Endothelial cell of umbilical vein (primary cell): ENCODE measurements around the gene RAD51B. TPM values are rescaled to one million over a fixed set of nuclear protein-coding genes. Genes with fewer than 3 reads are reported as not detected.
A peak's percentile ranks its signal among the peaks of the same experiment; 100 is the strongest.

Experiments
- BruUV-seq: library from RNA; stranded (reverse); fragments of 400-500 nt; replicated peaks from 2 replicates; lab custom pipeline; 2021; lab: Mats Ljungman, UMichigan
- CTCF ChIA-PET: fragments of 300-600, 350-600 bp; sonication (Branson Sonifier 250); formaldehyde crosslinking; loops from one replicate; lab custom pipeline; 2021; ENCODE audit warnings: antibody characterized with exemption, inconsistent platforms; lab: Charles Lee
- POLR2A ChIA-PET: fragments of 300-600, 350-600 bp; sonication (Branson Sonifier 250); formaldehyde crosslinking; loops from one replicate; lab custom pipeline; 2021; ENCODE audit warnings: antibody characterized with exemption, inconsistent platforms; lab: Charles Lee
- DNase-seq: peaks from one replicate; pipeline ENCODE4 v3.0.0-alpha.2; 2011; ENCODE audit warnings: low read depth, low spot score
- FAIRE-seq: peaks from 2 replicates; lab custom pipeline; 2011; peaks lifted over from hg19 to GRCh38; lab: Jason Lieb, UNC
- H2AFZ ChIP-seq: 2 replicates; pipeline ENCODE4 v1.6.0; 2012; ENCODE audit warnings: low read depth, low read length, control low read depth, inconsistent platforms
- H3K27ac ChIP-seq: 2 replicates; pipeline ENCODE4 v1.5.1; 2011; ENCODE audit warnings: low read depth, mild to moderate bottlenecking, control low read depth, low read length, moderate library complexity; ENCODE audit not compliant: insufficient read depth
- H3K27me3 ChIP-seq, 2 experiments: 2 replicates each; pipeline versions ENCODE4 v1.6.0 to v1.6.1; 2011; ENCODE audit warnings: low read length in 2 of 2, mixed read lengths in 1 of 2; ENCODE audit not compliant: control insufficient read depth in 2 of 2, insufficient read depth in 2 of 2
- H3K36me3 ChIP-seq, 2 experiments: 2 replicates in 1 of 2; 3 replicates in 1 of 2; pipeline ENCODE4 v1.5.1; 2011; ENCODE audit warnings: low read length in 2 of 2, mild to moderate bottlenecking in 1 of 2, moderate library complexity in 1 of 2; ENCODE audit not compliant: control insufficient read depth in 2 of 2, insufficient read depth in 2 of 2; ENCODE audit errors: extremely low read depth in 1 of 2
- H3K4me1 ChIP-seq: 3 replicates; pipeline ENCODE4 v1.5.1; 2011; ENCODE audit warnings: mild to moderate bottlenecking, low read length; ENCODE audit not compliant: control insufficient read depth, insufficient read depth; ENCODE audit errors: extremely low read depth
- H3K4me2 ChIP-seq: 2 replicates; pipeline ENCODE4 v1.6.1; 2011; ENCODE audit warnings: low read length, control low read depth, mixed read lengths; ENCODE audit not compliant: insufficient read depth
- H3K4me3 ChIP-seq, 3 experiments: fragments of 200-600 bp in 1 of 3; sonication (generic), shearing (Covaris generic) in 1 of 3; replicated peaks in 1 of 3; 2 replicates each; pipeline ENCODE4 v1.5.1; 2011 to 2016; ENCODE audit warnings: control low read depth in 3 of 3, low read length in 3 of 3, mild to moderate bottlenecking in 2 of 3, inconsistent platforms in 1 of 3, low read depth in 1 of 3, moderate library complexity in 1 of 3; ENCODE audit not compliant: insufficient read depth in 1 of 3
- H3K79me2 ChIP-seq: 2 replicates; pipeline ENCODE4 v1.6.0; 2012; ENCODE audit warnings: low read length, inconsistent platforms; ENCODE audit not compliant: control insufficient read depth, insufficient read depth
- H3K9ac ChIP-seq: replicated peaks from 2 replicates; pipeline ENCODE3; 2011; ENCODE audit warnings: low read length, control low read depth; ENCODE audit not compliant: insufficient read depth; ENCODE audit errors: extremely low read depth
- H3K9me1 ChIP-seq: replicated peaks from 3 replicates; pipeline ENCODE4 v1.6.0; 2011; ENCODE audit warnings: mild to moderate bottlenecking, low read length; ENCODE audit not compliant: control insufficient read depth, insufficient read depth; ENCODE audit errors: extremely low read depth
- H3K9me3 ChIP-seq: replicated peaks from 2 replicates; pipeline ENCODE4 v1.5.1; 2012; ENCODE audit warnings: low read length, inconsistent platforms; ENCODE audit not compliant: control insufficient read depth, insufficient read depth
- H4K20me1 ChIP-seq: replicated peaks from 2 replicates; pipeline ENCODE3; 2011; ENCODE audit warnings: mild to moderate bottlenecking, low read length; ENCODE audit not compliant: control insufficient read depth, insufficient read depth; ENCODE audit errors: extremely low read depth
- EZH2 ChIP-seq: IDR thresholded peaks from 2 replicates; pipeline ENCODE4 v1.6.1; 2012; ENCODE audit warnings: borderline replicate concordance, low read depth, mild to moderate bottlenecking, moderate library complexity, low read length, inconsistent platforms; ENCODE audit not compliant: severe bottlenecking
- FOS ChIP-seq: IDR thresholded peaks from 2 replicates; pipeline ENCODE4 v1.6.1; 2011; ENCODE audit warnings: mild to moderate bottlenecking, low read length, moderate library complexity, borderline replicate concordance; ENCODE audit not compliant: insufficient read depth
- GATA2 ChIP-seq: IDR thresholded peaks from 2 replicates; pipeline ENCODE4 v1.7.0; 2011; ENCODE audit warnings: low read depth, mild to moderate bottlenecking, moderate library complexity, mixed read lengths, low read length; ENCODE audit not compliant: insufficient read length, insufficient read depth
- JUN ChIP-seq: IDR thresholded peaks from 2 replicates; pipeline ENCODE4 v1.6.1; 2011; ENCODE audit warnings: borderline replicate concordance, low read depth; ENCODE audit not compliant: insufficient read length, insufficient read depth
- MYC ChIP-seq: IDR thresholded peaks from one replicate; pipeline ENCODE4 v1.6.1; 2011; ENCODE audit warnings: mild to moderate bottlenecking, low read depth, low read length
- POLR2A ChIP-seq: IDR thresholded peaks from 2 replicates; pipeline ENCODE4 v1.6.1; 2012; ENCODE audit warnings: low read depth, mild to moderate bottlenecking, control low read depth, low read length
- POLR2AphosphoS5 ChIP-seq: IDR thresholded peaks from 2 replicates; pipeline ENCODE4 v1.6.1; 2012; ENCODE audit warnings: low read depth, mild to moderate bottlenecking, control low read depth, low read length, moderate library complexity; ENCODE audit not compliant: insufficient read depth
- dilution Hi-C: fragments of 300-500 bp; cut with MboI; formaldehyde crosslinking; loops from one replicate; pipeline ENCODE4 v1.15.0; 2019; ENCODE audit warnings: low sequenced_read_pairs; ENCODE audit not compliant: extremely low pct_ligation_motif_present
- intact Hi-C: fragments of 100-400 bp; cut with micrococcal nuclease; formaldehyde crosslinking; loops from one replicate; pipeline ENCODE4 v1.10.0; 2022
- polyA plus RNA-seq, 4 experiments: library from polyadenylated mRNA; depleted of rRNA in 3 of 4; stranded (reverse) in 3 of 4; unstranded in 1 of 4; fragments of >200 nt; gene quantifications; 2 replicates each; pipeline versions ENCODE4 v1.2.1 to v1.2.3, GENCODE V29; 2011 to 2012; ENCODE audit warnings: missing spikeins in 1 of 4
- total RNA-seq: library from RNA; stranded (reverse); gene quantifications from 2 replicates; pipeline ENCODE4 v1.2.3, GENCODE V29; 2021
- TF ChIP-seq, protein P1 (sequence below), 2 donors: IDR thresholded peaks; 1 replicate in 1 of 2; 2 replicates in 1 of 2; pipeline ENCODE4 v1.5.1; 2011; ENCODE audit warnings: low read length in 2 of 2, mild to moderate bottlenecking in 2 of 2, moderate library complexity in 2 of 2, control low read depth in 1 of 2, inconsistent platforms in 1 of 2, low read depth in 1 of 2; ENCODE audit not compliant: insufficient read depth in 1 of 2; ENCODE audit errors: extremely low read depth in 1 of 2
- TF ChIP-seq, protein P2 (sequence below): IDR thresholded peaks from 2 replicates; pipeline ENCODE4 v1.6.1; 2011; ENCODE audit not compliant: insufficient read depth, insufficient read length

RAD51B gene
- total and polyA plus RNA-seq, 2 donors (not counting 3 experiments of a cell fraction or from before 2014, with no cell fraction given): 3.9 to 19.0 TPM

DNA sequence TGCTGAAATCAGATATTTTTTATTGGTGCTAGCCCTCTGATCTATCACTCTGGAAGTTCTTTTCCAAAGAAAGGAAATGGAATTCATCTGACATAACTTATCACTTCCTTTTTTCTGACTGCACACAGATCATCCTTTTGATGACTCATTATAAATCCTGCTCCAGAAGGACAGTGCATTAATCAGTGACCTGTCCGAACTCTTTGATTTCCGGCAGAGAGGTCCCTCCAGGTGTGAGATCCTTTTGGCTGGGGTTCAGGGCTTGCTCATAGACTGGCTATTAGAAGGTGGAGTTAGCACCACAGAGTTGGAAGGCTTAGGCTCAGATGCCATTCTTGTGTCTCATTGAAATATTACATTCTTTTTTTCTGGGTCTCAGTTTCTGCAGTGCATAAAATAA is 645.1 kb downstream of the RAD51B start:
- TF ChIP-seq FOS (peak; percentile 99), MYC (no peak), EZH2 (no peak), JUN (peak; percentile 87), POLR2AphosphoS5 (peak; percentile 66), POLR2A (no peak), GATA2 (peak; percentile 89)
- TF ChIP-seq, protein P1, sequence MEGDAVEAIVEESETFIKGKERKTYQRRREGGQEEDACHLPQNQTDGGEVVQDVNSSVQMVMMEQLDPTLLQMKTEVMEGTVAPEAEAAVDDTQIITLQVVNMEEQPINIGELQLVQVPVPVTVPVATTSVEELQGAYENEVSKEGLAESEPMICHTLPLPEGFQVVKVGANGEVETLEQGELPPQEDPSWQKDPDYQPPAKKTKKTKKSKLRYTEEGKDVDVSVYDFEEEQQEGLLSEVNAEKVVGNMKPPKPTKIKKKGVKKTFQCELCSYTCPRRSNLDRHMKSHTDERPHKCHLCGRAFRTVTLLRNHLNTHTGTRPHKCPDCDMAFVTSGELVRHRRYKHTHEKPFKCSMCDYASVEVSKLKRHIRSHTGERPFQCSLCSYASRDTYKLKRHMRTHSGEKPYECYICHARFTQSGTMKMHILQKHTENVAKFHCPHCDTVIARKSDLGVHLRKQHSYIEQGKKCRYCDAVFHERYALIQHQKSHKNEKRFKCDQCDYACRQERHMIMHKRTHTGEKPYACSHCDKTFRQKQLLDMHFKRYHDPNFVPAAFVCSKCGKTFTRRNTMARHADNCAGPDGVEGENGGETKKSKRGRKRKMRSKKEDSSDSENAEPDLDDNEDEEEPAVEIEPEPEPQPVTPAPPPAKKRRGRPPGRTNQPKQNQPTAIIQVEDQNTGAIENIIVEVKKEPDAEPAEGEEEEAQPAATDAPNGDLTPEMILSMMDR (IDR thresholded peaks at IDR 0.05; ENCODE audit: extremely low read depth in 1 of 2, insufficient read depth in 1 of 2, low read depth in 1 of 2, low read length in 2 of 2): no peak
- TF ChIP-seq, protein P2, sequence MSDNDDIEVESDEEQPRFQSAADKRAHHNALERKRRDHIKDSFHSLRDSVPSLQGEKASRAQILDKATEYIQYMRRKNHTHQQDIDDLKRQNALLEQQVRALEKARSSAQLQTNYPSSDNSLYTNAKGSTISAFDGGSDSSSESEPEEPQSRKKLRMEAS: no peak
- Histone ChIP-seq H3K9ac (no peak overlapping the region), H3K9me3 (no peaks in the 10 kb centered on the region), H3K36me3 (no peaks in the 10 kb centered on the region), H4K20me1 (no peaks in the 10 kb centered on the region), H3K4me1 (peaks cover 57% of the 10 kb centered on the region), H3K27ac (peak overlapping the region; percentile 57), H3K27me3 (no peaks in the 10 kb centered on the region), H3K9me1 (no peaks in the 10 kb centered on the region), H3K79me2 (no peaks in the 10 kb centered on the region), H3K4me2 (peak overlapping the region; percentile 52), H3K4me3 (no peak overlapping the region), H2AFZ (no peak overlapping the region)
- intact Hi-C loops (no loop called here), dilution Hi-C loops (no loop called here)
- ChIA-PET POLR2A (interaction anchor here (1.2 kb wide), 1 partner anchor 328 kb away, joined by 15 read pairs; the partner anchor contains the start of gene ZFP36L1), CTCF (interaction anchor here (0.9 to 1.3 kb wide), 4 partner anchors 89 to 352 kb away, joined by 3 to 7 read pairs (median 4); no protein-coding TSS in a partner anchor)
- FAIRE-seq (peak; percentile 92), DNase-seq (peak; percentile 63)
- BruUV-seq: no TSS peak
